Endothelial cell of umbilical vein (primary cell): ENCODE results near the gene GBX2. TPM values are rescaled to one million over a fixed set of nuclear protein-coding genes. Genes with fewer than 3 reads are reported as not detected.

ENCODE experiments used
- BruUV-seq: library from RNA; stranded (reverse); fragments of 400-500 nt; replicated peaks from 2 replicates; lab custom pipeline; 2021; lab: Mats Ljungman, UMichigan
- CTCF ChIA-PET: fragments of 300-600, 350-600 bp; sonication (Branson Sonifier 250); formaldehyde crosslinking; loops from one replicate; lab custom pipeline; 2021; ENCODE audit warnings: antibody characterized with exemption, inconsistent platforms; lab: Charles Lee
- POLR2A ChIA-PET: fragments of 300-600, 350-600 bp; sonication (Branson Sonifier 250); formaldehyde crosslinking; loops from one replicate; lab custom pipeline; 2021; ENCODE audit warnings: antibody characterized with exemption, inconsistent platforms; lab: Charles Lee
- DNase-seq: peaks from one replicate; pipeline ENCODE4 v3.0.0-alpha.2; 2011; ENCODE audit warnings: low read depth, low spot score
- FAIRE-seq: peaks from 2 replicates; lab custom pipeline; 2011; peaks lifted over from hg19 to GRCh38; lab: Jason Lieb, UNC
- H2AFZ ChIP-seq: 2 replicates; pipeline ENCODE4 v1.6.0; 2012; ENCODE audit warnings: low read depth, low read length, control low read depth, inconsistent platforms
- H3K27ac ChIP-seq: 2 replicates; pipeline ENCODE4 v1.5.1; 2011; ENCODE audit warnings: low read depth, mild to moderate bottlenecking, control low read depth, low read length, moderate library complexity; ENCODE audit not compliant: insufficient read depth
- H3K27me3 ChIP-seq, 2 experiments: 2 replicates each; pipeline versions ENCODE4 v1.6.0 to v1.6.1; 2011; ENCODE audit warnings: low read length in 2 of 2, mixed read lengths in 1 of 2; ENCODE audit not compliant: control insufficient read depth in 2 of 2, insufficient read depth in 2 of 2
- H3K36me3 ChIP-seq, 2 experiments: 2 replicates in 1 of 2; 3 replicates in 1 of 2; pipeline ENCODE4 v1.5.1; 2011; ENCODE audit warnings: low read length in 2 of 2, mild to moderate bottlenecking in 1 of 2, moderate library complexity in 1 of 2; ENCODE audit not compliant: control insufficient read depth in 2 of 2, insufficient read depth in 2 of 2; ENCODE audit errors: extremely low read depth in 1 of 2
- H3K4me1 ChIP-seq: 3 replicates; pipeline ENCODE4 v1.5.1; 2011; ENCODE audit warnings: mild to moderate bottlenecking, low read length; ENCODE audit not compliant: control insufficient read depth, insufficient read depth; ENCODE audit errors: extremely low read depth
- H3K4me2 ChIP-seq: 2 replicates; pipeline ENCODE4 v1.6.1; 2011; ENCODE audit warnings: low read length, control low read depth, mixed read lengths; ENCODE audit not compliant: insufficient read depth
- H3K4me3 ChIP-seq, 3 experiments: fragments of 200-600 bp in 1 of 3; sonication (generic), shearing (Covaris generic) in 1 of 3; replicated peaks in 1 of 3; 2 replicates each; pipeline ENCODE4 v1.5.1; 2011 to 2016; ENCODE audit warnings: control low read depth in 3 of 3, low read length in 3 of 3, mild to moderate bottlenecking in 2 of 3, inconsistent platforms in 1 of 3, low read depth in 1 of 3, moderate library complexity in 1 of 3; ENCODE audit not compliant: insufficient read depth in 1 of 3
- H3K79me2 ChIP-seq: 2 replicates; pipeline ENCODE4 v1.6.0; 2012; ENCODE audit warnings: low read length, inconsistent platforms; ENCODE audit not compliant: control insufficient read depth, insufficient read depth
- H3K9ac ChIP-seq: replicated peaks from 2 replicates; pipeline ENCODE3; 2011; ENCODE audit warnings: low read length, control low read depth; ENCODE audit not compliant: insufficient read depth; ENCODE audit errors: extremely low read depth
- H3K9me1 ChIP-seq: replicated peaks from 3 replicates; pipeline ENCODE4 v1.6.0; 2011; ENCODE audit warnings: mild to moderate bottlenecking, low read length; ENCODE audit not compliant: control insufficient read depth, insufficient read depth; ENCODE audit errors: extremely low read depth
- H3K9me3 ChIP-seq: replicated peaks from 2 replicates; pipeline ENCODE4 v1.5.1; 2012; ENCODE audit warnings: low read length, inconsistent platforms; ENCODE audit not compliant: control insufficient read depth, insufficient read depth
- H4K20me1 ChIP-seq: replicated peaks from 2 replicates; pipeline ENCODE3; 2011; ENCODE audit warnings: mild to moderate bottlenecking, low read length; ENCODE audit not compliant: control insufficient read depth, insufficient read depth; ENCODE audit errors: extremely low read depth
- CTCF ChIP-seq, 2 donors: IDR thresholded peaks; 1 replicate in 1 of 2; 2 replicates in 1 of 2; pipeline ENCODE4 v1.5.1; 2011; ENCODE audit warnings: low read length in 2 of 2, mild to moderate bottlenecking in 2 of 2, moderate library complexity in 2 of 2, control low read depth in 1 of 2, inconsistent platforms in 1 of 2, low read depth in 1 of 2; ENCODE audit not compliant: insufficient read depth in 1 of 2; ENCODE audit errors: extremely low read depth in 1 of 2
- FOS ChIP-seq: IDR thresholded peaks from 2 replicates; pipeline ENCODE4 v1.6.1; 2011; ENCODE audit warnings: mild to moderate bottlenecking, low read length, moderate library complexity, borderline replicate concordance; ENCODE audit not compliant: insufficient read depth
- GATA2 ChIP-seq: IDR thresholded peaks from 2 replicates; pipeline ENCODE4 v1.7.0; 2011; ENCODE audit warnings: low read depth, mild to moderate bottlenecking, moderate library complexity, mixed read lengths, low read length; ENCODE audit not compliant: insufficient read length, insufficient read depth
- JUN ChIP-seq: IDR thresholded peaks from 2 replicates; pipeline ENCODE4 v1.6.1; 2011; ENCODE audit warnings: borderline replicate concordance, low read depth; ENCODE audit not compliant: insufficient read length, insufficient read depth
- POLR2A ChIP-seq: IDR thresholded peaks from 2 replicates; pipeline ENCODE4 v1.6.1; 2012; ENCODE audit warnings: low read depth, mild to moderate bottlenecking, control low read depth, low read length
- dilution Hi-C: fragments of 300-500 bp; cut with MboI; formaldehyde crosslinking; loops from one replicate; pipeline ENCODE4 v1.15.0; 2019; ENCODE audit warnings: low sequenced_read_pairs; ENCODE audit not compliant: extremely low pct_ligation_motif_present
- intact Hi-C: fragments of 100-400 bp; cut with micrococcal nuclease; formaldehyde crosslinking; loops from one replicate; pipeline ENCODE4 v1.10.0; 2022
- polyA plus RNA-seq, 4 experiments: library from polyadenylated mRNA; depleted of rRNA in 3 of 4; stranded (reverse) in 3 of 4; unstranded in 1 of 4; fragments of >200 nt; gene quantifications; 2 replicates each; pipeline versions ENCODE4 v1.2.1 to v1.2.3, GENCODE V29; 2011 to 2012; ENCODE audit warnings: missing spikeins in 1 of 4
- total RNA-seq: library from RNA; stranded (reverse); gene quantifications from 2 replicates; pipeline ENCODE4 v1.2.3, GENCODE V29; 2021
- TF ChIP-seq, protein P1 (sequence below): IDR thresholded peaks from 2 replicates; pipeline ENCODE4 v1.6.1; 2011; ENCODE audit not compliant: insufficient read depth, insufficient read length

GBX2 gene
- total and polyA plus RNA-seq, 2 donors (not counting 3 experiments of a cell fraction or from before 2014, with no cell fraction given), result 3.0 to 3.6 TPM

- intact Hi-C loops, result loop anchor here (1.0 to 5.0 kb wide), 11 partner anchors 27 to 893 kb away; partner anchors contain the start of gene AGAP1
- H3K4me2 ChIP-seq, result peak overlapping the region; percentile 98
- dilution Hi-C loops, result no loop called here
- H2AFZ ChIP-seq, result peak overlapping the region; percentile 45
- peak overlapping the region; percentile 99 for H3K27ac ChIP-seq
- no peaks in the 10 kb centered on the region for H3K79me2 ChIP-seq
- H3K4me3 ChIP-seq, result peak overlapping the region in 2 of 3 experiments; percentile 36 to 51
- H3K9me1 ChIP-seq, result no peaks in the 10 kb centered on the region
- H3K36me3 ChIP-seq, result no peaks in the 10 kb centered on the region
- ChIA-PET CTCF (interaction anchor here (1.3 to 7.5 kb wide), 15 partner anchors 9 to 413 kb away, joined by 3 to 231 read pairs (median 8); partner anchors contain the start of gene GBX2), POLR2A (interaction anchor here (0.7 to 1.7 kb wide), 3 partner anchors 15 to 408 kb away, joined by 3 to 5 read pairs (median 4); no protein-coding TSS in a partner anchor)
- DNase-seq (peak; percentile 60), FAIRE-seq (no peak)
- peak overlapping the region; percentile 93 for H3K9ac ChIP-seq
- BruUV-seq, result TSS peak; percentile 98
- TF ChIP-seq CTCF (IDR thresholded peaks at IDR 0.05; ENCODE audit: extremely low read depth in 1 of 2, insufficient read depth in 1 of 2, low read depth in 1 of 2, low read length in 2 of 2) (no peak), FOS (no peak), GATA2 (peak; percentile 22), JUN (no peak), POLR2A (no peak)
- TF ChIP-seq, protein P1, sequence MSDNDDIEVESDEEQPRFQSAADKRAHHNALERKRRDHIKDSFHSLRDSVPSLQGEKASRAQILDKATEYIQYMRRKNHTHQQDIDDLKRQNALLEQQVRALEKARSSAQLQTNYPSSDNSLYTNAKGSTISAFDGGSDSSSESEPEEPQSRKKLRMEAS, result no peak
- peaks cover 37% of the 10 kb centered on the region for H3K4me1 ChIP-seq
- no peaks in the 10 kb centered on the region for H4K20me1 ChIP-seq
- no peaks in the 10 kb centered on the region for H3K27me3 ChIP-seq
- no peaks in the 10 kb centered on the region for H3K9me3 ChIP-seq
Measured at GRCh38 chr2:236179236-236180075, 11.3 kb upstream of the GBX2 start.
